HG03571 (cell line): ENCODE data around the gene SUPT4H1.
"Not testable (repeated sequence)": the region's sequence is repeated elsewhere in the genome, so short reads cannot be mapped to it uniquely, and the experiment has no call there.

Experiments
- ATAC-seq: cut with Tn5 transposase; IDR thresholded peaks from one replicate; pipeline ENCODE4 v1.9.1; 2021; ENCODE audit not compliant: unreplicated experiment

SUPT4H1 gene

DNA sequence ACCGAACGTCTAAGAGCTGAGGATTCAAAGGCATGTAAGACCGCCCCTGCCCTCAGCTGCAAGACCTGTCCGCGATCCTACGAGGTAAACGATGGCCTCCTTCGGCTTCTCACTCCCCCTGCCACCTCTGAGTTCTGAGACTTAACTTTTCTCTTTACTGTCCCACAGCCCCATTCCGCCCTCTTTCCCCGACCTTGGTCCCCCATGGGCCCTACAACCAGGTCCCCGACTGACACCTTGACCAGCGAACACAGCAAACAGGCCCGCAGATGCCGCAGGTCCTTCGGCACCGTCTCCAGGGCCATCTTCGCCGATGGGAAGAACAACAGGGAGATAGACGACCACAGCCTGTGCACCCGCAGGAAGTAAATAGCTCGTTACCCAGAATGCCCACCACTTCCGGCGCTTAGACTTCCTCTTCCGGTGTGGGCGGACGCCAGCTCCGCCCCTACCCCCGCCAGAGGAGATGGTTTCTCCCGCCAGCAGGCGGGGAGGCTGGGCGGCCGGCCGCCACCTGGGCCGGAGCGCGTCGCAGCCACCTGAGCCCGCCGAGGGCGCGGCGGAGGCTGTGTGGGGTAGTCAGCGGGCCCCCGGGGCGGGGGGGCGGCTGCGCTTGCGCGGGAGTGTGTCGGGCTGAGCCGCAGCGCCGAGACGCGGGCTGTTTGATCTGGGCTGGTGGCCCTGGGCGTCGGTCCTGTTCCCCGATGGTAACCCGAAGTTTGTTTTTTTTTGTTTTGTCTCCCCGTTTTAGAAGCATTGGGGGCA lies at the start of gene SUPT4H1:
TSS of gene SUPT4H1 (minus strand) at position 371 of the 765 bp plus-strand sequence. CDS start at position 305, 66 bp downstream.
- ATAC-seq, result peak; percentile 71

DNA sequence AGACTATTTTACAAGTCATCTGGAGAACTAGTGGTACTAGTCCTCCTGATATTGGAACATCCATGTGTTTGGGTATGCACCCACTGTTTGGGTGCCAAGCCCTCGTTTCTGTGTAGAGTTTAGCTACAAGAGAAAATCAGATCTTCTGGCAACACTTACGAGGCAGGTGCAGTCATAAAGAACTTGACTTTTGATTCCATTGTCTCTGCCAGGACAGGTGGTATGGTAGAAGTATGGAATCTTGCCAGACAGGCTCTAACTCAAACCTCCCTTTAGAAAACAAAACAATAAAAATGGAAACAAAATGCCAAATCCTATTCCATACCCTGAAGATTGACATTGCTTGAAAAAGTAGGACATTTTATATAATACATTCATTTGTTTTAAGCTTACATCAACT lies 49.3 kb upstream of the SUPT4H1 start:
- no peak for ATAC-seq

DNA sequence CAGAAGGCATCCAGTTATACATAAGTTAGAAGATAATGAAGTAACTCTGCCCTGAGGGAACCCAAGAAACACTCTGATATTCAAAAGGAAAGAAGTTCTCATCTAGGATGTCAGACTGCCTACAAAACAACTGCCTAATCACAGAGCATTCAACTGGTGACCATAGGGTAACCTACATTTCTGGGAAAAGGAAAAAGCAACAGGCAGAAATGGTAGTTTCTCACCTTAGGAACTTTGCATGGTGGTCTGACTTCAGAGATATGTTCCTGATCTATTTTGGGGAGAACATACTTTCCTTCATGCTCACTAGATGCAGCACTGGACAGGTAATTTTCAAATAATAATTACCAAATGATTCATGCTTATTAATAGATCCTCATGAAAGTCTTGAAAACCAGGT lies 48.8 kb upstream of the SUPT4H1 start:
- no peak for ATAC-seq

GRCh38 chr17:58399974-58400373 lies 48.0 kb upstream of the SUPT4H1 start:
- no peak for ATAC-seq

GRCh38 chr17:58398574-58399266 lies 46.7 kb upstream of the SUPT4H1 start:
- ATAC-seq, result no peak

DNA sequence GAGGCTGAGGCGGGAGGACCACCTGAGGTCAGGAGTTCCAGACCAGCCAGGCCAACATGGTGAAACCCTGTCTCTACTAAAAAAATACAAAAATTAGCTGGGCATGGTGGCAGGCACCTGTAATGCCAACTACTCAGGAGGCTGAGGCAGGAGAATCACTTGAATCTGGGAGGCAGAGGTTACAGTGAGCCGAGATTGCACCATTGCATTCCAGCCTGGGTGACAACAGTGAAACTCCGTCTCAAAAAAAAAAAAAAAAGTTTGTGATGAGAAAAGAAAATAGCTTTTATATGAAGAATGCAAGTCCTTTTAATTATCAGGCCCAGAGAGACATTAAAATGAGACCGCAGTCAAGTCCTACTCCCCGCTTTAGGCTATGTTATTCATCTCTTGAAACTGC lies 45.4 kb upstream of the SUPT4H1 start:
- ATAC-seq, result not testable (repeated sequence)

GRCh38 chr17:58396173-58396572 lies 44.2 kb upstream of the SUPT4H1 start:
- no peak for ATAC-seq

DNA sequence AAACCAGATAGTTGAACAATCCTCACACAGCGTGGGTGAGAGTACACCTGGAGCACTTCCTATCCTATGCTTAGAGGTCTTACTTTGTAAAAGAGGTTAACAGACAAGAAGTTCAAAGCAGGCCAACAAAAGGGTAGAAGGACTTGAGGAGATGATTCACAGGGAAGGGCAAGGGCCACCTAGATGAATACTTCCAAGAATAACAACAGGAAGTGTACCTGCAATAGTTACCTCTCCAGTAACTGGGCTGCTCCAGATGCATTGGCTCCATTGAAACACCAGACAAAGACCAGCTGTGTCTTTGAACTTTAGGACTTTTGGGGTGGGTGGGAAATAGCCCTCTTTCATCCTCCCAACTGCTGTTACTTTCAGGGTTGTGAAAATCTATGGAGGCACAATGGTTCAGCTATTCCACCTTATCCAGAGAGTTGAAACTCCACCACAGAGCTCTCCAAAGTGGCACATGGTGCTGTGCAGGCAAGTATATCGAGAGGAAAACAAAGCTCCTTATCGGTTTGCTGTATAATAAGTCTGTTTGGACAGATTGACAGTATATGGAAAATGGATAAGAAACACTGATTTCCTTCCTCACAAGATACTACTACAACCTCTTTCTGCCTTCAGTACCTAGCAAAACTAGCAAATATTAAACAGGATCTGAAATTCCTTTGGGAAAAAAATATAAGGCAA lies 42.7 kb upstream of the SUPT4H1 start:
- no peak for ATAC-seq

- no peak for ATAC-seq
Measured at GRCh38 chr17:58391302-58391984, 39.4 kb upstream of the SUPT4H1 start.

DNA sequence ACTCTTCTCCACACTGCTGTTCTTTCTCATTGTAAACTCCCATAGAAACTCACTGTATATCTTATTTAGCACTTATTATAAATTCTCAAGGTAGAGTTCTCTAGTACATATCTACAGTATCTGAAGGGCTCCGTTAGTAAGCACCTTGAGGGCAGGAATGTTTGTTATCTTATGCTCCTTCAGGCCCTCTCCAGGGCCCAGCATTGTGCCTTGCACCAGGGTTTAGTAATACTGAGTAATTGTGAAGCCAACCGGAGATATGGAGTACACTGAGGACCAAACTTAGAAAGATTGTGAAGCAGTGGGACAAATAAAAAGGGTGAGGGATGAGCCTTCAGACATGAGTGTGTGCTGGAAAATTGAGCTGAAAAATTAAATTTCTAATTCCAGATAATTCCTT lies 38.9 kb upstream of the SUPT4H1 start:
- no peak for ATAC-seq

DNA sequence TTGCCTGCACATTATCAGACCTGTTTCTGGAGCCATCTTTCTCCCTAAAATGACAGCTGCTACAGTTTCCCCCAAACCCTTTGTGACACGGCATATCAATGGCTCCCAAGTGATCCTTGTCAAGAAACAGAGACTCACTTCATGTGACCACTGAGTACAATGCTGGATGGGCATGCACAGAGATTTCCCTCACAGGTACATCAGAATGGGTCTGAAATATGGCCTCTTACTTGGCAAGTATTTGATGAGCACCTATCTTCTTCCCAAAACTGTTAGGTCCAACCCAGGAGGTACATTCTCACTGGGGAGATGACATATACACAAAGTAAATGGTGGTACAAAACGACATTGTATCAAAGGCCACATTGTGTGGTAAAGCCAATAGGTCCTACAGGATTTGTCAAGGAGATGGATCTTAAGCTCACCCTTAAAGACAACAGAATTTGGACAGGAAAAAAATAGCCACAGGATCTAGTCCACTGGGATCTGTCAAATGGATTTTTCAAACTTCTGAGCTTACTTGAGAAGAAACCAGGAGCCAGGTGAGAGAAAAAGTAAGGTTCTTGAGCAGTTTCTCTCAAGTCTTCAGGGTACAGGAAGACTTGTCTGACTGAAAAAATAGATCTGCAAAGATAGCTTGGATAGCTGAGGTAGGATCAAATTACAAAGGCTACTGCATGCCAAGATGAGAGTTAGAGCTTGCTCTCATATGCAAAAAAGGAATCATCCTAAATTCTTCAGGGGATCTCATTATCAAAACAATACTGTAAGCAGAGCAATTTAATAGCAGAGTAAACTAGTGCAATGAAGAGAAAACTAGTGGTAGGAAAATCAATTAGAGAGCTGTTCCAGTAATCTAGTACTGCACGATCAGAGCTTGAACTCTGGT lies 36.5 kb upstream of the SUPT4H1 start:
- no peak for ATAC-seq

DNA sequence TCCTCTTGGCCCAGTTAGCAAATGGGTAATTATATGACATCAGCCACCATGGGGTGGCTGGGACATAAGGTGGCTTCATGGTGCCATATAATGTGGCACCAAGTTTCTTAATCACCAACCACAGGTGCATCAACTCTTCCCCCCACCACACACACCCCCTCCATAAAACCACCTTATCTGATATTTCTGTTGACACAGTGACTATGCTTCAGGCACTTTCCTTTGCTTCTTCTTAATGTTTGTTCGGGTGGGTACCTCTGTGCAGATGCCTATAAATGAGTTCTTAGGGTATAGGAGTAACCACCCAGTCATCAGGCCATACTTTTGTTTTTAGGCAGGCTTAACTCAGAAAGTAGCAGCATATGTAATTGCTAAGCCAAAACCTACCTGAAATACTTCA lies 35.8 kb upstream of the SUPT4H1 start:
- ATAC-seq, result no peak

- ATAC-seq, result no peak
Measured at GRCh38 chr17:58386708-58387107, 34.7 kb upstream of the SUPT4H1 start.

GRCh38 chr17:58385359-58385899 lies 33.4 kb upstream of the SUPT4H1 start:
- no peak for ATAC-seq

- ATAC-seq, result no peak
Measured at GRCh38 chr17:58384897-58385296, 32.9 kb upstream of the SUPT4H1 start.

DNA sequence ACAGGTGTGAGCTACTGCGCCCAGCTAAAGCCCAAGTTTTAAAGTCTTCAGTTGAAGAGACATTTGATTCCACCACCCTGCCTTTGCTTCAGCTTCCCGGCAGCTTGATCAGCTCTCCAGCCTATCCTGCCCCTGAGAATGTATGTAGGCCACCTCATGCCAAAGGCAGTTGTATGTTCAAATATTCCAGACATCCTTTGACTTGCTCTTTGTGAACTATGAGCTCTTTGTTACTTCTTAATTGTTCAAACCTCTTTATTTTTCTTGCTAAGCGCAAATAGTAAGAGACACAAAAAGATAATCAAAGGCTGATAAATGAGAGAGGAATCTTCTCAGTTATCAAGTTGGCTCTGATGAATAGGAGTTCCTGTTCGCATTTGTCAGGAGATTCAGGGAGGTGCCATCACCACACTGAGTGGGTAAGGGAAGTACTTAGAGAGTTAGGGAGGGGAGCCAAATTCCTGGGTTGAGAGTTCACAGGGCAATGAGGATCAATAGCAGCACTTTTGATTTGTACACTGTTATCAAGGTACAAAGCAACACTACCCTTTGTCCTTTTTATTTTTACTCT lies 32.0 kb upstream of the SUPT4H1 start:
- no peak for ATAC-seq

GRCh38 chr17:58382872-58383242 lies 30.9 kb upstream of the SUPT4H1 start:
- ATAC-seq, result no peak

DNA sequence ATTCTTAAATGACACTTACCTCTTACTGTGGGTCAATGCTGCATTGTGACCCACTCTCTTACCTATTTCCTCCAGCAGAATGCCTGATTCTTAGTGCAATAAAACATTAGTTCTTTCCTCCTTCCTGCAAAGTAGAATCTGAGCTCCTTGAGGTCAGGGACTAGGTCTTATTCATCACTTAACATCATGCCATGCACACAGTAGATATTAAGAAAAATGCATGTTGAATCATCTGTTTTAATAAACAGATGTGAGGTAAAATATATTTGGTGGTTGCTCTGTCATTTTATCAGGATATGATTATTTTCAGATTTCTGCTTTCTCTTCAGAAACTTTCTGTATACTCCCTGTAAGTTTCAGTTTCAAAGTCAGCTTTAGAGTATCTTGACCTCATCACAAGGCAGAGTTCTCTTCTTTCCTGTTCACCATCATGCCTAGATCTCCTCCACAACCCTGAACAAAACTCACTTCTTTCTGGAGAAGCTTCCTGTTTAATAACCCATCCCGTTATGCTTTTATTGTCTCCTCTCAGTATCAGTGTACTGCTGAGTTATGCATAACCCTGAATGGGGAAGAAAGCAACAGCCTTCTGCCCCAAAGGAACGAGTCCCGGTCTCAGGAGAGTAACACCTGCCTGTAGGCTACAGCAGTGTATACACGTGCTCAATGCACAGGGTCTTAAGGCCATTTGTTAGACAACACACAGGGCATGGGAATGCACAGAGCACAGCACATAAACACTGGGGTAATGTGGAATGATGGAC lies 30.3 kb upstream of the SUPT4H1 start:
- no peak for ATAC-seq
